Tibial artery (tissue), 4 donors: ENCODE results near the gene UBE2G1.
"Not testable (repeated sequence)": the region's sequence is repeated elsewhere in the genome, so short reads cannot be mapped to it uniquely, and the experiment has no call there.

Experiments
- DNase-seq, 2 donors: peaks; one replicate each; pipeline ENCODE4 v3.0.0-alpha.2; 2019
- H3K27ac ChIP-seq, 2 donors: fragments of 200-600 bp; sonication (generic) in 1 of 2; 1 replicate in 1 of 2; 2 replicates in 1 of 2; pipeline ENCODE4 v1.5.1; 2018 to 2019; ENCODE audit warnings: mild to moderate bottlenecking in 1 of 2
- H3K27me3 ChIP-seq, 2 donors: fragments of 200-600 bp; sonication (generic) in 1 of 2; one replicate each; pipeline versions ENCODE4 v1.5.1 to v1.6.0; 2016 to 2019
- H3K36me3 ChIP-seq, 3 donors: fragments of 200-600 bp; sonication (generic) in 2 of 3; one replicate each; pipeline ENCODE4 v1.5.1; 2016 to 2019; ENCODE audit warnings: mild to moderate bottlenecking in 2 of 3
- H3K4me1 ChIP-seq, 4 donors: fragments of 200-600 bp; sonication (generic) in 2 of 4; 1 replicate in 3 of 4; 2 replicates in 1 of 4; pipeline ENCODE4 v1.5.1; 2016 to 2019
- H3K4me3 ChIP-seq, 2 donors: fragments of 200-600 bp; sonication (generic) in 1 of 2; 1 replicate in 1 of 2; 2 replicates in 1 of 2; pipeline ENCODE4 v1.5.1; 2018 to 2019; ENCODE audit warnings: mild to moderate bottlenecking in 2 of 2
- H3K9me3 ChIP-seq, 3 donors: fragments of 200-600 bp; sonication (generic) in 1 of 3; one replicate each; pipeline ENCODE4 v1.5.1; 2016 to 2019
- CTCF ChIP-seq, 2 experiments: fragments of 200-600 bp in 1 of 2; fragments of 450-650 bp in 1 of 2; IDR thresholded peaks; one replicate each; pipeline ENCODE4 v1.5.1; 2017 to 2019; ENCODE audit warnings: antibody characterized with exemption in 2 of 2, mild to moderate bottlenecking in 1 of 2, moderate library complexity in 1 of 2
- intact Hi-C: fragments of 100-400 bp; cut with DNase I; formaldehyde crosslinking; loops from one replicate; pipeline ENCODE4 v1.15.0; 2023; ENCODE audit warnings: low total_unique reads

UBE2G1 gene

GRCh38 chr17:4261452-4261851 lies 105.0 kb downstream of the UBE2G1 start:
- DNase-seq = no peak
- peaks cover 4 to 31% (median 25%) of the 10 kb centered on the region in 4 donors for H3K4me1 ChIP-seq

GRCh38 chr17:4258867-4259266 lies 107.6 kb downstream of the UBE2G1 start:
- DNase-seq = no peak

More at GRCh38 chr17:4261452-4261851, 105.0 kb downstream of the UBE2G1 start:
- intact Hi-C loops = loop anchor here (10.0 kb wide), 1 partner anchor 57 kb away; no protein-coding TSS in a partner anchor
- Histone ChIP-seq H3K27me3 (no peaks in the 10 kb centered on the region), H3K4me3 (no peak overlapping the region), H3K27ac (no peak overlapping the region), H3K36me3 (peaks cover 9 to 12% (median 10%) of the 10 kb centered on the region in 3 donors), H3K9me3 (peaks cover 0 to 8% (median 3%) of the 10 kb centered on the region in 3 donors)
- no peak for TF ChIP-seq CTCF (IDR thresholded peaks at IDR 0.05)

GRCh38 chr17:4256952-4257351 lies 109.5 kb downstream of the UBE2G1 start:
- H3K4me3 ChIP-seq = no peak overlapping the region
- H3K27ac ChIP-seq = no peak overlapping the region
- DNase-seq = no peak
- H3K36me3 ChIP-seq = peaks cover 9 to 12% (median 10%) of the 10 kb centered on the region in 3 donors
- intact Hi-C loops = no loop called here
- peaks cover 0 to 11% (median 4%) of the 10 kb centered on the region in 4 donors for H3K4me1 ChIP-seq
- H3K27me3 ChIP-seq = no peaks in the 10 kb centered on the region
- peaks cover 0 to 8% (median 3%) of the 10 kb centered on the region in 3 donors for H3K9me3 ChIP-seq
- TF ChIP-seq CTCF (IDR thresholded peaks at IDR 0.05) = no peak

More at GRCh38 chr17:4258867-4259266, 107.6 kb downstream of the UBE2G1 start:
- H3K27ac ChIP-seq = no peak overlapping the region
- H3K4me1 ChIP-seq = peaks cover 4 to 21% (median 16%) of the 10 kb centered on the region in 4 donors
- H3K36me3 ChIP-seq = peaks cover 9 to 12% (median 10%) of the 10 kb centered on the region in 3 donors
- H3K9me3 ChIP-seq = peaks cover 0 to 8% (median 3%) of the 10 kb centered on the region in 3 donors
- no peak overlapping the region for H3K4me3 ChIP-seq
- intact Hi-C loops = no loop called here
- TF ChIP-seq CTCF (IDR thresholded peaks at IDR 0.05) = no peak
- no peaks in the 10 kb centered on the region for H3K27me3 ChIP-seq

- intact Hi-C loops = not testable (repeated sequence)
These were observed 111.2 kb downstream of the UBE2G1 start for GRCh38 chr17:4255271-4255670.

GRCh38 chr17:4250887-4251286 lies 115.6 kb downstream of the UBE2G1 start:
- Histone ChIP-seq H3K4me3 (no peak overlapping the region), H3K4me1 (peaks cover 0 to 52% (median 30%) of the 10 kb centered on the region in 4 donors), H3K9me3 (no peaks in the 10 kb centered on the region), H3K36me3 (no peaks in the 10 kb centered on the region), H3K27me3 (no peaks in the 10 kb centered on the region), H3K27ac (peak overlapping the region in 1 of 2 donors; percentile 65)
- intact Hi-C loops = no loop called here
- DNase-seq = no peak
- no peak for TF ChIP-seq CTCF (IDR thresholded peaks at IDR 0.05)

More at GRCh38 chr17:4255271-4255670, 111.2 kb downstream of the UBE2G1 start:
- H3K4me3 ChIP-seq, H3K27ac ChIP-seq, H3K27me3 ChIP-seq, DNase-seq, H3K9me3 ChIP-seq: not testable (repeated sequence)
- H3K4me1 ChIP-seq = peaks cover 0 to 15% (median 3%) of the 10 kb centered on the region in 4 donors
- H3K36me3 ChIP-seq = peaks cover 9 to 12% (median 10%) of the 10 kb centered on the region in 3 donors

GRCh38 chr17:4249452-4250029 lies 116.9 kb downstream of the UBE2G1 start:
- peak; percentile 23 to 28 for TF ChIP-seq CTCF (IDR thresholded peaks at IDR 0.05)
- H3K36me3 ChIP-seq = no peaks in the 10 kb centered on the region
- no peak overlapping the region for H3K4me3 ChIP-seq
- H3K27me3 ChIP-seq = no peaks in the 10 kb centered on the region
- peak overlapping the region; percentile 65 for H3K27ac ChIP-seq
- intact Hi-C loops = no loop called here
- H3K9me3 ChIP-seq = no peaks in the 10 kb centered on the region
- peaks cover 0 to 52% (median 30%) of the 10 kb centered on the region in 4 donors for H3K4me1 ChIP-seq
- DNase-seq = no peak
